ENCODE results near the gene NECAB2. TPM values are rescaled to one million over a fixed set of nuclear protein-coding genes. Genes with fewer than 3 reads are reported as not detected.

Gene NECAB2
- total and polyA plus RNA-seq, 2 experiments from 2014 or later, result 1.2 TPM; not detected in 1

- Histone ChIP-seq H3K27ac (no peak overlapping the region), H4K20me1 (ENCODE audit: insufficient read depth) (no peaks in the 10 kb centered on the region), H3K4me3 (no peak overlapping the region), H3K27me3 (replicated peaks; ENCODE audit: insufficient read depth) (no peaks in the 10 kb centered on the region), H3K9ac (no peak overlapping the region), H3K9me2 (ENCODE audit: insufficient read depth) (no peaks in the 10 kb centered on the region), H3K9me3 (ENCODE audit: low read depth) (no peaks in the 10 kb centered on the region), H2AFZ (no peak overlapping the region), H3F3A (ENCODE audit: insufficient read depth) (peaks cover 11% of the 10 kb centered on the region; the same call in 1 of the 2 replicates), H3K79me2 (ENCODE audit: insufficient read depth) (no peaks in the 10 kb centered on the region), H3K4me2 (ENCODE audit: unreplicated experiment) (no peak overlapping the region), H3K36me3 (ENCODE audit: low read depth) (no peaks in the 10 kb centered on the region), H3K4me1 (ENCODE audit: insufficient read depth) (no peaks in the 10 kb centered on the region)
- DNase-seq, result no peak
- in situ Hi-C loops (cut with MboI), result no loop called here
- TF ChIP-seq EZH2 (IDR thresholded peaks at IDR 0.05; ENCODE audit: insufficient read depth, poor library complexity, severe bottlenecking) (no peak), EZH2phosphoT487 (IDR thresholded peaks at IDR 0.05; ENCODE audit: insufficient read depth, low read depth) (no peak)
- WGBS, 2 experiments (ENCODE audit: low coverage in 1 of 2, low lambda C conversion rate in 2 of 2, missing lambda C conversion rate in 2 of 2), result 70 to 74% methylated on average over 21 to 24 of the region's 24 CpGs
Measured at GRCh38 chr16:83946154-83946780, 21.8 kb upstream of the NECAB2 start.

GRCh38 chr16:83946781-83947566 is 21.1 kb upstream of the NECAB2 start:
- in situ Hi-C loops (cut with MboI), result no loop called here
- Histone ChIP-seq H3K9ac (no peak overlapping the region), H4K20me1 (ENCODE audit: insufficient read depth) (no peaks in the 10 kb centered on the region), H3K27ac (no peak overlapping the region), H3F3A (ENCODE audit: insufficient read depth) (peaks cover 12% of the 10 kb centered on the region; the same call in 1 of the 2 replicates), H3K9me3 (ENCODE audit: low read depth) (no peaks in the 10 kb centered on the region), H3K4me2 (ENCODE audit: unreplicated experiment) (no peak overlapping the region), H3K4me1 (ENCODE audit: insufficient read depth) (no peaks in the 10 kb centered on the region), H3K4me3 (no peak overlapping the region), H3K27me3 (replicated peaks; ENCODE audit: insufficient read depth) (no peaks in the 10 kb centered on the region), H3K36me3 (ENCODE audit: low read depth) (no peaks in the 10 kb centered on the region), H3K9me2 (ENCODE audit: insufficient read depth) (no peaks in the 10 kb centered on the region), H3K79me2 (ENCODE audit: insufficient read depth) (no peaks in the 10 kb centered on the region), H2AFZ (no peak overlapping the region)
- TF ChIP-seq EZH2 (IDR thresholded peaks at IDR 0.05; ENCODE audit: insufficient read depth, poor library complexity, severe bottlenecking) (no peak), EZH2phosphoT487 (IDR thresholded peaks at IDR 0.05; ENCODE audit: insufficient read depth, low read depth) (no peak)
- no peak for DNase-seq
- 77 to 80% methylated on average over 21 of the region's 21 CpGs for WGBS, 2 experiments (ENCODE audit: low coverage in 1 of 2, low lambda C conversion rate in 2 of 2, missing lambda C conversion rate in 2 of 2)

DNA sequence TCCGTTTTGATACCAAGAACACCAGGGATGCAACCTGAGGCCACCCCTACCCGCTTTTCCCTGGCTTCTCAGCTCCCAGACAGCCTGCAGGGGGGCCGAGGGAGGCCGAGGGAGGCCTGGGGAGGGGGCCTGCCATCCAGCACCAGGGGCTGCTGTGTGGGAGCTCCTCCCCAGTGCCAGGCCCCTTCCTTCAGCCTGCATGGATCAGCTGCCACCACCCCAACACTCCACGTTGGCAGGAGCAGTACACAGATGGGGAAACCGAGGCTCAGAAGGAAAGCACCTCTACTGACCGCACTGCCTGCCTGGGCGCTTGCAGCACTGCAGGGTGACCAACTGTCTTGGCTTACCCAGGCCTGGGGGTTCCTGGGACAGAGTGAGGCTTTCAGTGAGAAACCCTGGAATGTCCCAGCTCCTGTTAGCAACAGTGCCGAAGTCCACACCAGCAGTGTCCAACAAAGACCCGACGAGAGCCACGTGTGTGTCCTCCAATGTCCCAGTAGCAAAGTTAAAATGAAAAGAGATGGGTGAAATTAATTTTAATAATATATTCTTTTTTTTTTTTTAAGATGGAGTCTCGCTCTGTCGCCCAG is 20.3 kb upstream of the NECAB2 start:
- in situ Hi-C loops (cut with MboI), result no loop called here

DNA sequence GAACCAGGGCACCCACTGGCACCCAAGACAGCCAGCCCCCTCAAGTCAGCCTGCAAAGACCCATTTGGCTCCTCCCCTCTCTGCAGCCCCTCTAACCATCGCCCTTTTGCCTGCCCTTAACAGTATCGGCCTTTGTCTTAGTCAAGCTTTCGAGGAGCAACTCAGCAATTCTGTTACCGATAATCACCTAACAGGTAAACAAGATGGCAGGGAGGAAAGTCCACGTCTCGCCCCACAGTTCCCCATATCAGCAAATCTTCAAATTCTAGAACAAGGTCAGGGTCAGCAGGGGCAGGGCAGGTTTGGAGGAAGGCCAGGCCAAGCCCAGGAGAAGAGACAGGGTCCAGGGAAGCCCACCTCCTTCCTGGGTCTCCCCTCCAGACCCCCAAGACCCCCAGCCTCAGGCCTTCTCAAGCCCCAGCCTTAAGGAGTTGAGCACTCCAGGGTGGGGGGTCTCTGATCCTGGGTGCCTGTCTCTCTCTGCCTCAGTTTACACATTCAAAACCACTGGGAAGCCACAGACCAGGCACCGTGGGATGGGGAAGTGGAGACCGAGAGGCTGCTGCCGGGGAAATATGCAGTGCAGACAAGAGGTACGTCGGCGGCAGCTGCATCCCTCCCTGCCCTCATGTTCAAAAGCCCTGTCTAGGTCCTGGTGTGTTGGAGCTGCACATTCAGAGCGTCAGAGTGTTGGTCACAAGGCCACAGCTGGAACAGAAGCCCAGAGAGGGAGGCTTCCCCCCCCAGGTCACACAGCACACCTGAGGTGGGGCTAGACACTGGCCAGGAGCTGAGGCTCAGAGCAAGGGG is 18.9 kb upstream of the NECAB2 start:
- Histone ChIP-seq H3K4me2 (ENCODE audit: unreplicated experiment) (no peak overlapping the region), H3K36me3 (ENCODE audit: low read depth) (no peaks in the 10 kb centered on the region), H3K4me1 (ENCODE audit: insufficient read depth) (peaks cover 11% of the 10 kb centered on the region), H3F3A (ENCODE audit: insufficient read depth) (peaks cover 18% of the 10 kb centered on the region), H3K27ac (no peak overlapping the region), H3K4me3 (no peak overlapping the region), H3K9ac (no peak overlapping the region), H4K20me1 (ENCODE audit: insufficient read depth) (no peaks in the 10 kb centered on the region), H3K79me2 (ENCODE audit: insufficient read depth) (no peaks in the 10 kb centered on the region), H2AFZ (no peak overlapping the region), H3K9me2 (ENCODE audit: insufficient read depth) (no peaks in the 10 kb centered on the region), H3K27me3 (replicated peaks; ENCODE audit: insufficient read depth) (no peaks in the 10 kb centered on the region), H3K9me3 (ENCODE audit: low read depth) (no peaks in the 10 kb centered on the region)
- WGBS, 2 experiments (ENCODE audit: low coverage in 1 of 2, low lambda C conversion rate in 2 of 2, missing lambda C conversion rate in 2 of 2), result 81 to 82% methylated on average over 12 to 13 of the region's 13 CpGs
- in situ Hi-C loops (cut with MboI), result no loop called here
- TF ChIP-seq EZH2 (IDR thresholded peaks at IDR 0.05; ENCODE audit: insufficient read depth, poor library complexity, severe bottlenecking) (no peak), EZH2phosphoT487 (IDR thresholded peaks at IDR 0.05; ENCODE audit: insufficient read depth, low read depth) (no peak)
- no peak for DNase-seq

More for the DNA sequence above, 20.3 kb upstream of the NECAB2 start:
- H3K9ac ChIP-seq, result no peak overlapping the region
- H3K27me3 ChIP-seq (replicated peaks; ENCODE audit: insufficient read depth), result no peaks in the 10 kb centered on the region
- H3K4me1 ChIP-seq (ENCODE audit: insufficient read depth), result peaks cover 4% of the 10 kb centered on the region; the same call in 1 of the 2 replicates
- WGBS, 2 experiments (ENCODE audit: low coverage in 1 of 2, low lambda C conversion rate in 2 of 2, missing lambda C conversion rate in 2 of 2), result 82 to 86% methylated on average over 11 to 12 of the region's 14 CpGs
- TF ChIP-seq EZH2 (IDR thresholded peaks at IDR 0.05; ENCODE audit: insufficient read depth, poor library complexity, severe bottlenecking) (no peak), EZH2phosphoT487 (IDR thresholded peaks at IDR 0.05; ENCODE audit: insufficient read depth, low read depth) (no peak)
- H3K79me2 ChIP-seq (ENCODE audit: insufficient read depth), result no peaks in the 10 kb centered on the region
- H3K27ac ChIP-seq, result no peak overlapping the region
- no peaks in the 10 kb centered on the region for H3K9me2 ChIP-seq (ENCODE audit: insufficient read depth)
- no peaks in the 10 kb centered on the region for H3K36me3 ChIP-seq (ENCODE audit: low read depth)
- no peaks in the 10 kb centered on the region for H3K9me3 ChIP-seq (ENCODE audit: low read depth)
- no peaks in the 10 kb centered on the region for H4K20me1 ChIP-seq (ENCODE audit: insufficient read depth)
- no peak overlapping the region for H3K4me3 ChIP-seq
- DNase-seq, result no peak
- peaks cover 12% of the 10 kb centered on the region; the same call in 1 of the 2 replicates for H3F3A ChIP-seq (ENCODE audit: insufficient read depth)
- H3K4me2 ChIP-seq (ENCODE audit: unreplicated experiment), result no peak overlapping the region
- H2AFZ ChIP-seq, result no peak overlapping the region

Measured in GM23248 (cell line).